Nephron (organoid): ENCODE results near the gene LTF.

Experiments used
- H3K27ac Mint-ChIP-seq, 3 experiments: 2 replicates each; pipeline ENCODE4 v1.8.0; 2020; ENCODE audit warnings: mixed read lengths in 3 of 3, mild to moderate bottlenecking in 2 of 3, moderate library complexity in 1 of 3
- H3K27me3 Mint-ChIP-seq: 2 replicates; pipeline ENCODE4 v1.8.0; 2021; ENCODE audit warnings: low read depth, mild to moderate bottlenecking, moderate library complexity, mixed read lengths
- H3K36me3 Mint-ChIP-seq: 2 replicates; pipeline ENCODE4 v1.8.0; 2020; ENCODE audit warnings: low read depth, mixed read lengths
- H3K4me1 Mint-ChIP-seq: 2 replicates; pipeline ENCODE4 v1.8.0; 2020; ENCODE audit warnings: mixed read lengths
- H3K4me3 Mint-ChIP-seq, 3 experiments: 2 replicates each; pipeline ENCODE4 v1.8.0; 2020; ENCODE audit warnings: mild to moderate bottlenecking in 3 of 3, mixed read lengths in 3 of 3, moderate library complexity in 2 of 3
- H3K9me3 Mint-ChIP-seq: 2 replicates; pipeline ENCODE4 v1.8.0; 2020; ENCODE audit warnings: mixed read lengths
- TF ChIP-seq, protein P1 (sequence below), 3 experiments: fragments of 200-600 bp; sonication (generic); IDR thresholded peaks; one replicate each; pipeline ENCODE4 v1.5.0; 2021; ENCODE audit warnings: antibody characterized with exemption in 3 of 3; ENCODE audit not compliant: unreplicated experiment in 3 of 3

The LTF gene

DNA sequence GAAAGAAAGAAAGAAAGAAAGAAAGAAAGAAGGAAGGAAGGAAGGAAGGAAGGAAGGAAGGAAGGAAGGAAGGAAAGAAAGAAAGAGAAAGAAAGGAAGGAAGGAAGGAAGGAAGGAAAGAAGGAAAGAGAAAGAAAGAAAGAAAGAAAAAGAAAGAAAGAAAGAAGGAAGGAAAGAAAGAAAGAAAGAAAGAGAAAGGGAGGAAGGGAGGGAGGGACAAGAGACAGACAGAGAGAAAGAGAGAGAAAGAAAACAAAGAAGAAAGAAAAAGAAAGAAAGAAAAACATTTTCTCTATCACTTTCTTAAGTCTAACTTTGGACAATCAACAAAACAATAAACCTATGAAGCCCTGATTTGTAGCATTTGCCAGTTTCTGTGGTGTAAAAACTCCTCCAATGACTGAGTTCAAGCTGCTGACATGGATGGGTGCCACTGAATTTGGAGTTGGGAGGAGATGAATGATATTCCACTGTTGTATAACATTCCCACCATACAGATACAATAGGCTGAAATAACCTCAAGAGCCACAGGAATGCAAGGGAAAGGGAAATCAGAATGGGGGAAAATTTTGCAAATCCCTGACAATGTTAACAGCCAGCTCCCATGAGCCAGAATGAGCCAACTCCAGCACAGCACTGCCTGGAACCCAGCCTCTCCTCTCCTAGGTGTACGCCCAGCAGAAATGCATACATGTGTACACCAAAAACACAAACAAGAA is 18.1 kb upstream of the LTF start:
- peaks cover 16% of the 10 kb centered on the region for H3K27me3 Mint-ChIP-seq
- H3K9me3 Mint-ChIP-seq, result peaks cover 2% of the 10 kb centered on the region

DNA sequence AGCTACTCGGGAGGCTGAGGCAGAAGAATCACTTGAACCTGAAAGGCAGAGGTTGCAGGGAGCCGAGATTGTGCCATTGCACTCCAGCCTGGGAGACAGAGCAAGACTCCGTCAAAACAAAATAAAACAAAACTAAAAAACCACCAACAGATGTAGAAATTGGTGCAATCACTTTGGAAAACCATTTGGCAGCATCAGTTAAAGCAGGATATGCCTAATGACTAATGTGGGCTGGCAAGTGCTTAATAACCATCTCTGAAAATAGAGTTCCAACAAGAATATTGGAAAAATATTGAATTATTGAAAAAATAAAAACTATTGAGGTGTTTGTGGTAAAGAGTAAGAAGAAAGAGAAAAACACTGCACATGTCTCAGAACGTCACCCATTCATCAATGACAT is 16.9 kb upstream of the LTF start:
- H3K36me3 Mint-ChIP-seq, result no peaks in the 10 kb centered on the region
- H3K4me3 Mint-ChIP-seq, result no peak overlapping the region
- H3K27ac Mint-ChIP-seq, result no peak overlapping the region
- peaks cover 14% of the 10 kb centered on the region for H3K4me1 Mint-ChIP-seq
- no peaks in the 10 kb centered on the region for H3K9me3 Mint-ChIP-seq
- peaks cover 24% of the 10 kb centered on the region for H3K27me3 Mint-ChIP-seq
- TF ChIP-seq, protein P1, sequence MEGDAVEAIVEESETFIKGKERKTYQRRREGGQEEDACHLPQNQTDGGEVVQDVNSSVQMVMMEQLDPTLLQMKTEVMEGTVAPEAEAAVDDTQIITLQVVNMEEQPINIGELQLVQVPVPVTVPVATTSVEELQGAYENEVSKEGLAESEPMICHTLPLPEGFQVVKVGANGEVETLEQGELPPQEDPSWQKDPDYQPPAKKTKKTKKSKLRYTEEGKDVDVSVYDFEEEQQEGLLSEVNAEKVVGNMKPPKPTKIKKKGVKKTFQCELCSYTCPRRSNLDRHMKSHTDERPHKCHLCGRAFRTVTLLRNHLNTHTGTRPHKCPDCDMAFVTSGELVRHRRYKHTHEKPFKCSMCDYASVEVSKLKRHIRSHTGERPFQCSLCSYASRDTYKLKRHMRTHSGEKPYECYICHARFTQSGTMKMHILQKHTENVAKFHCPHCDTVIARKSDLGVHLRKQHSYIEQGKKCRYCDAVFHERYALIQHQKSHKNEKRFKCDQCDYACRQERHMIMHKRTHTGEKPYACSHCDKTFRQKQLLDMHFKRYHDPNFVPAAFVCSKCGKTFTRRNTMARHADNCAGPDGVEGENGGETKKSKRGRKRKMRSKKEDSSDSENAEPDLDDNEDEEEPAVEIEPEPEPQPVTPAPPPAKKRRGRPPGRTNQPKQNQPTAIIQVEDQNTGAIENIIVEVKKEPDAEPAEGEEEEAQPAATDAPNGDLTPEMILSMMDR (IDR thresholded peaks at IDR 0.05; ENCODE audit: unreplicated experiment in 3 of 3), result no peak

More for the DNA sequence above, 18.1 kb upstream of the LTF start:
- TF ChIP-seq, protein P1 (IDR thresholded peaks at IDR 0.05; ENCODE audit: unreplicated experiment in 3 of 3), result no peak
- Mint-ChIP-seq H3K36me3 (no peaks in the 10 kb centered on the region), H3K4me3 (no peak overlapping the region), H3K27ac (no peak overlapping the region), H3K4me1 (peaks cover 14% of the 10 kb centered on the region)

DNA sequence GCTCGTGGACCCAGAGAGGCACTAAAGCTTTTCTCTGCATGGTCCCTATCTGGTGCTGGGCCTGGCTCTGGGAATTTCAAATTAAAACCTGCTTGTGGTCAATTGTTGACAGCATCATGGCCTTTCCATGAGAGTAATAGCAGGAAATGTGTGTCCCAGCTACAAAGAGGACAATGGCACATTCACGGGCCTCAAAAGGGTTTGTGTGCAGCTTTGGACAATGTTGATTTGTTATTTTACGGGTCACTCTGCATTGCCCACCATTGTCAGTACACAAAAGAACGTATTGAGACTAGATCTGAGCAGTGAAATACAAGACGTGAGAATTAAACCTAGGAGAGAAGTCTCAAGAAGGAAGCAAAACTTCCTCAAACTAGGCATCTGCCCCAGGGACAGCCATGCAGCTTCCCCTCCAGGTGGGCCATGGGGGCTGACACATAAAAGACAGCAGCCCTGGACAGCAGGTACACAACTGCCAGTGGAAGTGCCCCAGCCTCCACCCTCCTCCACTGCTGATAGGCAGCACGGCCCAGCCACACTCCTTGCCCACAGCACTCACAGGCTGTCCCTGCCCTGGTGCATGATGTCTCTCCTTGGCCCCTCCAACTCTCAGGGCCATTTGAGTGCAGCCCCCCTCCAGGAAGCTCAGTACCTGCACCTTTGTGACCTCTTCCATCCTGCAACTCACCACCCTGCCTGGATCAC is 15.9 kb upstream of the LTF start:
- TF ChIP-seq, protein P1 (IDR thresholded peaks at IDR 0.05; ENCODE audit: unreplicated experiment in 3 of 3), result no peak
- Mint-ChIP-seq H3K9me3 (peaks cover 1% of the 10 kb centered on the region), H3K27ac (no peak overlapping the region), H3K36me3 (no peaks in the 10 kb centered on the region), H3K4me1 (peaks cover 7% of the 10 kb centered on the region), H3K4me3 (no peak overlapping the region), H3K27me3 (peaks cover 24% of the 10 kb centered on the region)

DNA sequence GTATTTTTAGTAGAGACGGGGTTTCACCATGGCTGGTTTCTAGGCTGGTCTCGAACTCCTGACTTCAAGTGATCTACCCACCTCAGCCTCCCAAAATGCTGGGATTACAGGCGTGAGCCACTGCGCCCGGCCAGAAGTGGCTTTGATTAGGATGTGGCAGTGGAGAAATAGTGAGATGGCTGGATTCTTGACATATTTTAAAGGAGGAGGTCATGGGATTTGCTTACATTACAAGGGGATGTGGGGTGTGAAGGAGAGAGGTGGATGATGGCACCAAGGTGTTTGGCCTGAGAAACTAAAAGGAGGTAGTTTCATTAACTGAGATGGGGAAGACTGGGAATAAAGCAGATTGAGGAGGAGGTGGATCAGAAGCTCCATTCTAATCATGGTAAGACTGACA is 15.0 kb upstream of the LTF start:
- Mint-ChIP-seq H3K4me3 (no peak overlapping the region), H3K27ac (no peak overlapping the region), H3K4me1 (peaks cover 5% of the 10 kb centered on the region), H3K36me3 (no peaks in the 10 kb centered on the region), H3K9me3 (peaks cover 11% of the 10 kb centered on the region), H3K27me3 (peaks cover 31% of the 10 kb centered on the region)
- TF ChIP-seq, protein P1 (IDR thresholded peaks at IDR 0.05; ENCODE audit: unreplicated experiment in 3 of 3), result no peak

DNA sequence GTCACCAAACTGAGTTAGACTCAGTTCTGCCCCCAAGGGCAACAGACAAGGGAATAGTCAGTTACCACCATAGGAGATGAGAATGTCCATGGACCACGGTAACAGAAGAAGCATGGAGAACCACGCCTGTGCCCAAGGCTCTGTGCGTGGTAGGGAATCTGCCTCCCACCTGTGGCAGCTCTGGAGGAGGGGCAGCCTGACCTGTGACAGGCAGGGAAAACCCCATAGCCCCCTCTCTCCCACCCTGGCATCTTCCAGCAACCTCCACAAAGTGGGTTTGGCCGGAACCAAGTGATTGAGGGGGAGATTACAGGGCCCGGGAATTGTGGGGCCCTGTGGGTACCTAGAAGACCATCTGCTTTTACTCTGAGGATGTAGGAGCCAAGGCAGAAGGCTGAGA is 14.3 kb upstream of the LTF start:
- peaks cover 34% of the 10 kb centered on the region for H3K27me3 Mint-ChIP-seq

More for the DNA sequence above, 14.3 kb upstream of the LTF start:
- Mint-ChIP-seq H3K9me3 (peaks cover 15% of the 10 kb centered on the region), H3K36me3 (no peaks in the 10 kb centered on the region), H3K4me3 (no peak overlapping the region), H3K4me1 (peaks cover 5% of the 10 kb centered on the region), H3K27ac (no peak overlapping the region)
- TF ChIP-seq, protein P1 (IDR thresholded peaks at IDR 0.05; ENCODE audit: unreplicated experiment in 3 of 3), result no peak
